Adipose tissue (tissue), 3 donors: Measurements from ENCODE around the gene C1RL. TPM values are rescaled to one million over a fixed set of nuclear protein-coding genes. Genes with fewer than 3 reads are reported as not detected.

ENCODE experiments used
- H3K27ac ChIP-seq: one replicate; pipeline ENCODE4 v1.5.1; 2013; ENCODE audit warnings: low read depth, low read length
- WGBS, 3 donors: extraction: QIAGEN DNeasy Blood & Tissue Kit; methylation state at CpG; one replicate each; pipeline ENCODE4 v1.1.7; 2013; 5-methylcytosine and 5-hydroxymethylcytosine counted together
- polyA plus RNA-seq, 3 donors: library from polyadenylated mRNA; stranded (reverse); fragments of 200-250 nt; gene quantifications; one replicate each; pipeline ENCODE4 v1.2.3, GENCODE V29; 2013
- donor health status: healthy with polysubstance abuse.
- donor health status: Bipolar disorder and iron deficiency.
- donor health status: healthy.

The C1RL gene
- polyA plus RNA-seq, 3 donors: 40.8 to 48.5 (median 42.0) TPM

DNA sequence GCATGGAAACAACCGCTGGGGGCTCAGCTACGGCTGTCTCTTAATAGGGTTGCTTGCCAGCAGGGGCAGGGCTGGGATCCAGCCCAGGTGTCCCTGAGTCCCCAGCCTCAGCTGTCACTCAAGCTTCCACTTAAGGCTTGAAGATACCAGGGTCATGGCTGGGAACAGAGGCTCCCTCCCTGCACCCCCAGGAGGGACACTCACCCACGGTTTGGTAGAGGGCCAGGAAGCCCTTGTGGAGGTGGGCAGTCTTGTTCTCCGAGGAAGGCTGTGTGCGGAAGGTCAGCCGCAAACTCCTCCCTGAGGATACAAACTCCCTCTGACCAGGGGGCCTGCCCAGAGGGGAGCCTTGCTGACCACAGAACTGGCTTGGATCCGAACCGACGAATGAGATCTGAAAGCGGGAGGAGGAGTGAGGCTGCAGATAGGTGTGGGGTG lies 7.3 kb downstream of the C1RL start:
- no peak overlapping the region for H3K27ac ChIP-seq
- 59 to 75% (median 61%) methylated on average over 10 of the region's 10 CpGs for WGBS, 3 donors

DNA sequence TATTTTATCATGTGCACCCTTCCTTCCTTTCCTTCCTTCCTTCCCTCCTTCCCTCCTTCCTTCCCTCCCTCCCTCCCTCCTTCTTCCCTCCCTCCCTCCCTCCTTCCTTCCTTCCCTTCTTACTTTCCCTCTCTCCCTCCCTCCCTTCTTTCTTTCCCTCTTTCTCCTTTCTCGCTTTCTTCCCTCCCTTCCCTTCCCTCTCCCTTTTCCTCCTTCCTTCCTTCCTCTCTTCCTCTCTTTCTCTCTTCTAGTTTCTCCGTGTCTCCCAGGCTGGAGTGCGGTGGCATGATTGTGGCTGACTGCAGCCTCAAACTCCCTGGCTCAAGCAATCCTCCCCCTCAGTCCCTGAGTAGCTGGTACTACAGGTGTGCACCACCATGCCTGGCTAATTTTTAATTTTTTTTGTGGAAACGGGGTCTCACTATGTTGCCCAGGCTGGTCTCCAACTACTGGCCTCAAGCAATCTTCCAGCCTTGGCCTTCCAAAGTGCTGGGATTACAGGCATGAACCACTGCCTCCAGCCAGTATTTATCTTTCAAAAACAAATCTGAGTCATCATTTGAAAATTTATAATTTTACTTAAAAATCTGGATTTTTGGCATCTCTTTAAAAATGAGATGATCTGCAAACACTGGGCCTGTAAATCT lies 7.8 kb downstream of the C1RL start:
- WGBS, 3 donors: 85 to 92% (median 90%) methylated on average over 4 of the region's 4 CpGs
- no peak overlapping the region for H3K27ac ChIP-seq

DNA sequence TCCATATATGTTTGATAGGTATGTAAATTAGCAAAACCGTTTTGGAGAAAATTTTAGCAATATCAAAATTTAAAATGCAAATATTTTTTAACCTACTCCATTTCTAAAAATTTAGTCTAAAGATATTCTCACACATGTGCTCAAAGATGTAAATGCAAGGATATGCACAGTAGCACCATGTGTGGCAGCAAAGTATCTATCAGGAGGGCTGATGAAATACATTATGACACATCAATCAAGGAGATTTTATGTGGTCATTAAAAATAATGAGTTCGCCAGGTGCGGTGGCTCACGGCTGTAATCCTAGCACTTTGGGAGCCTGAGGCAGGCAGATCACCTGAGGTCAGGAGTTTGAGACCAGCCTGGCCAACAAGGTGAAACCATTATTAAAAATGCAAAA lies 8.8 kb downstream of the C1RL start:
- no peak overlapping the region for H3K27ac ChIP-seq
- WGBS, 3 donors: 79 to 92% (median 87%) methylated on average over 4 of the region's 4 CpGs

- 82 to 88% (median 87%) methylated on average over 9 of the region's 9 CpGs for WGBS, 3 donors
Measured at GRCh38 chr12:7099290-7099996, 9.6 kb downstream of the C1RL start.

GRCh38 chr12:7096979-7097378 lies 12.0 kb downstream of the C1RL start:
- H3K27ac ChIP-seq: no peak overlapping the region
- 82 to 84% (median 83%) methylated on average over 19 of the region's 19 CpGs for WGBS, 3 donors

More at GRCh38 chr12:7099290-7099996, 9.6 kb downstream of the C1RL start:
- H3K27ac ChIP-seq: no peak overlapping the region

- WGBS, 3 donors: 79 to 84% (median 84%) methylated on average over 26 of the region's 26 CpGs
- peak overlapping the region; percentile 55 for H3K27ac ChIP-seq
Measured at GRCh38 chr12:7096006-7096932, 12.7 kb downstream of the C1RL start.

- 47 to 58% (median 57%) methylated on average over 10 of the region's 10 CpGs for WGBS, 3 donors
- H3K27ac ChIP-seq: no peak overlapping the region
Measured at GRCh38 chr12:7093892-7094291, 15.1 kb downstream of the C1RL start.

- WGBS, 3 donors: 52 to 63% (median 63%) methylated on average over 5 of the region's 5 CpGs
- no peak overlapping the region for H3K27ac ChIP-seq
Measured at GRCh38 chr12:7093486-7093885, 15.5 kb downstream of the C1RL start.

GRCh38 chr12:7092986-7093460 lies 16.0 kb downstream of the C1RL start:
- peak overlapping the region; percentile 24 for H3K27ac ChIP-seq
- WGBS, 3 donors: 69 to 73% (median 72%) methylated on average over 8 of the region's 8 CpGs

- WGBS, 3 donors: 11 to 17% (median 15%) methylated on average over 16 of the region's 16 CpGs
Measured at GRCh38 chr12:7092229-7092985, 16.6 kb downstream of the C1RL start, which contains the start of gene C1R. TSS of gene C1R (minus strand) at chr12:7092445. CDS start at chr12:7092388, 57 bp downstream.

GRCh38 chr12:7091660-7092228 lies 17.3 kb downstream of the C1RL start:
- 27 to 46% (median 36%) methylated on average over 9 to 10 of the region's 10 CpGs for WGBS, 3 donors
- H3K27ac ChIP-seq: peak overlapping the region; percentile 85

More at GRCh38 chr12:7092229-7092985, 16.6 kb downstream of the C1RL start, which contains the start of gene C1R:
- H3K27ac ChIP-seq: peak within 1 kb of the TSS; percentile 85

DNA sequence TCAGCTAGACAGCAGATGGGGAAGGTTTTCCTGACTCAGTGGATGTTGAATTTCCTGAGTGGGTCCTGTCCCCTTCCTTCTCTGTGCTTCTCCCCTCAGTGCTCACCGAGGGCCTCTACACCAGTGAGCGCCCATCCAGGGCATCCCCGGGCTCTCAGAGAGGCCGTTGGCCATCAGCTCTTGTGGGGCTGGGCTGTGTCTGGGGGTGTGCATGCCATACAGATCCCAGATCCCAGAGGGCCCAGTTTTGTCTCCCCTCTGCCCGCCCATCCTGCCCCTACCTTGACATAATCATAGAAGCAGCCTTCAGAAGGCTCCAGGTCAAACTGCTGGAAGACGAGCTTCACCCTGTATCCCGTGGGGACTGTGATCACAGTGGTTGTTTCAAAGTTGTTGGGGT lies 17.8 kb downstream of the C1RL start:
- H3K27ac ChIP-seq: peak overlapping the region; percentile 85
- WGBS, 3 donors: 58 to 82% (median 72%) methylated on average over 7 of the region's 7 CpGs

- peak overlapping the region; percentile 85 for H3K27ac ChIP-seq
- 64 to 82% (median 68%) methylated on average over 16 of the region's 16 CpGs for WGBS, 3 donors
Measured at GRCh38 chr12:7090222-7090998, 18.6 kb downstream of the C1RL start.

GRCh38 chr12:7089196-7089871 lies 19.7 kb downstream of the C1RL start:
- WGBS, 3 donors: 83 to 84% (median 83%) methylated on average over 11 of the region's 11 CpGs
- no peak overlapping the region for H3K27ac ChIP-seq

DNA sequence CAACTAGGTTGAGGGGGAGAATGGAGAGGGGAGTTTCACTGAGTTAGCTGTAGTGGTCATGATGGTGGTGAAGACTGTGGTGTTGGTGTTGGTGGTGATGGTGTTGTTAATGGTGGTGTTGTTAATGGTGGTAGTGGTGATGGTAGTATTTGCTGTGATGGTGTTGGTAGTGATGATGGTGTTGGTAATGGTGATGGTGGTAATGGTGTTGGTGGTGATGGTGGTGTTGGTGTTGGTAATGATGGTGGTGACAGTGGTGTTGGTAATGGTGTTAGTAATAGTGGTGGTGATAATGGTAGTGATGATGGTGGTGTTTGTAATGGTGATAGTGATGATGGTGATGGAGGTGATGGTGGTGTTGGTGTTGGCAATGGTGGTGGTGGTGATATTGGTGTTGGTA lies 25.9 kb downstream of the C1RL start:
- no peak overlapping the region for H3K27ac ChIP-seq

DNA sequence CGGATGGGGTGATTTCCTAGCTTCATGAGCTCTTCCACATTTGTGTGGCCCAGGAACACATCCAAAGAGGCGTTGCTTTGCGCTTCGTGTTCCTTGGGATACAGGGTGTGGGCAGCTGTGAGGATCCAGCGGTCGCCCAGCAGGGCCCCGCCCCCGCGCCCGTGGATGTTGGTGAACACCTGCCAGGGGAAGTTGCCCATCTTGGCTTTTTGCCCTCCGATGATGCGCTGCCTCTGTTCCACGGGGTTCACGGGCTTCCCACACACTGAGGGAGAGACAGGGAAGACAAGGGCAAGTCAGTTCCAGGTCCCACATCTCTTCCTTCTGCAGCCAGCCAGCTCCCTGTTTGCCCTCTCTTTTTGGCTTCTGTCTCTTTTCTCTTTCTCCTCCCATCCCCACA lies 28.0 kb downstream of the C1RL start:
- no peak overlapping the region for H3K27ac ChIP-seq
- 76 to 90% (median 87%) methylated on average over 14 of the region's 14 CpGs for WGBS, 3 donors

GRCh38 chr12:7079826-7080125 lies 29.2 kb downstream of the C1RL start:
- H3K27ac ChIP-seq: no peak overlapping the region
